Mammary epithelial cell (primary cell): ENCODE results near the gene DNAH10.

ENCODE experiments used
- CTCF ChIP-seq, 2 donors: IDR thresholded peaks in 1 of 2; conservative IDR thresholded peaks in 1 of 2; 2 replicates each; pipeline ENCODE4 v1.5.1; 2011 to 2012; ENCODE audit warnings: inconsistent platforms in 2 of 2, low read length in 2 of 2, mild to moderate bottlenecking in 2 of 2, control low read depth in 1 of 2, low read depth in 1 of 2; ENCODE audit not compliant: insufficient read depth in 1 of 2; ENCODE audit errors: extremely low read depth in 1 of 2
- EZH2 ChIP-seq: IDR thresholded peaks from 2 replicates; pipeline ENCODE4 v1.6.1; 2012; ENCODE audit warnings: low read length, inconsistent platforms, borderline replicate concordance

- TF ChIP-seq CTCF (conservative IDR thresholded peaks at IDR 0.05 in 1 of 2, IDR thresholded peaks at IDR 0.05 in 1 of 2; ENCODE audit: extremely low read depth in 1 of 2, insufficient read depth in 1 of 2, low read depth in 1 of 2, low read length in 2 of 2) (no peak), EZH2 (no peak)
Observed at GRCh38 chr12:123828854-123829547, 66.9 kb downstream of the DNAH10 start.
